ENCODE measurements around the gene TBXA2R.

DNA sequence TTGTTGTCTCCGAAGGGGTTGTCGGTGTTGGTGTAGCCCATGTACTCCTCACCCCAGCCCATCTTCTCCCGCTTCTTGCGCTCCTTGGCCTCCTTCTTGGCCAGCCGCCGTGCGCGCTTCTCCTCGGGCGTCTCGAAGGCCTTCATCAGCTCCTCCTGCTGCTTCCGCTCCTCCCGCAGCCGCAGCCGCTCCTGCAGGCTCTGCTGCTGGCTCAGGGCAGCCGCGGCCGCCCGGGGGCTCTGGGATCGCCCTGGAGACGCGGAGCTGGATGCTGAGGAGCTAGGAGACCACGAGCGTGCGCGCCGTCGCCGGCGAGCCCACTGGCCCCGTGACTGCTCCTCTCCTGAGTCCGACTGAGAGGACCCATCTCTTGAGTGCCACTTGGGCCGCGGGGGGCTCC, 17.0 kb upstream of the TBXA2R start:
- TF ChIP-seq YY1 (IDR thresholded peaks at IDR 0.05) (no peak), CTCF (IDR thresholded peaks at IDR 0.05; ENCODE audit: low read depth, low read length, missing input control) (no peak), ATF3 (IDR thresholded peaks at IDR 0.05) (no peak), REST (IDR thresholded peaks at IDR 0.05) (no peak), RAD21 (IDR thresholded peaks at IDR 0.05) (no peak), EGR1 (IDR thresholded peaks at IDR 0.05; ENCODE audit: low read depth in 2 of 2) (no peak), TAF1 (conservative IDR thresholded peaks at IDR 0.05) (no peak), HNF4G (IDR thresholded peaks at IDR 0.05) (no peak)

All from liver (tissue), 3 donors.